Hindlimb muscle (tissue), 1 donor: ENCODE data around the gene TTC23L. TPM values are rescaled to one million over a fixed set of nuclear protein-coding genes. Genes with fewer than 3 reads are reported as not detected.
A peak's percentile ranks its signal among the peaks of the same experiment; 100 is the strongest.

ENCODE experiments used
- DNase-seq: peaks from one replicate; pipeline ENCODE4 v3.0.0-alpha.2; 2013
- polyA plus RNA-seq: library from polyadenylated mRNA; unstranded; fragments of 120-200 nt; gene quantifications from one replicate; pipeline ENCODE4 v1.2.1, GENCODE V29; 2013; ENCODE audit not compliant: insufficient read length

Gene TTC23L
- polyA plus RNA-seq, 1 donor, result 0.15 TPM

- no peak for DNase-seq
Observed at GRCh38 chr5:34924462-34924765, 85.5 kb downstream of the TTC23L start.

GRCh38 chr5:34926318-34926888 is 87.4 kb downstream of the TTC23L start:
- DNase-seq, result no peak

GRCh38 chr5:34927785-34928184 is 88.8 kb downstream of the TTC23L start:
- no peak for DNase-seq

- DNase-seq, result no peak
Observed at GRCh38 chr5:34928267-34928666, 89.3 kb downstream of the TTC23L start.

- peak; percentile 98 for DNase-seq
Observed at GRCh38 chr5:34929134-34929719, 90.3 kb downstream of the TTC23L start, which contains the start of gene DNAJC21. Gene DNAJC21, plus strand, starts transcription at chr5:34929559. Its CDS starts 261 bp downstream, at chr5:34929820.

- DNase-seq, result peak; percentile 88
Observed at GRCh38 chr5:34929720-34930461, 90.9 kb downstream of the TTC23L start.

- no peak for DNase-seq
Observed at GRCh38 chr5:34930462-34930844, 91.5 kb downstream of the TTC23L start.

- no peak for DNase-seq
Observed at GRCh38 chr5:34930870-34931269, 91.9 kb downstream of the TTC23L start.

GRCh38 chr5:34932947-34933346 is 94.0 kb downstream of the TTC23L start:
- DNase-seq, result no peak

- no peak for DNase-seq
Observed at GRCh38 chr5:34941936-34942335, 103.0 kb downstream of the TTC23L start.

- no peak for DNase-seq
Observed at GRCh38 chr5:34944044-34944443, 105.1 kb downstream of the TTC23L start.

- DNase-seq, result no peak
Observed at GRCh38 chr5:34944460-34945047, 105.6 kb downstream of the TTC23L start.

Other genes starting within 250 kb of the TTC23L start
- gene RAI14, start 182.8 kb upstream of the TTC23L start, polyA plus RNA-seq, result 15.7 TPM
- 21.3 TPM for gene RAD1, start 76.3 kb downstream of the TTC23L start, polyA plus RNA-seq
- 24.8 TPM for gene BRIX1, start 76.5 kb downstream of the TTC23L start, polyA plus RNA-seq
- gene DNAJC21, start 90.4 kb downstream of the TTC23L start, polyA plus RNA-seq, result 41.0 TPM
- gene AGXT2, start 208.8 kb downstream of the TTC23L start, polyA plus RNA-seq, result not detected